IPS-18a (cell line): ENCODE results near the gene AQP10.
"Not testable (repeated sequence)": the region's sequence is repeated elsewhere in the genome, so short reads cannot be mapped to it uniquely, and the experiment has no call there.

Source experiments
- H3K27ac ChIP-seq: one replicate; pipeline ENCODE4 v1.5.1; 2013; ENCODE audit warnings: low read length
- H3K27me3 ChIP-seq: one replicate; pipeline ENCODE4 v1.6.1; 2013; ENCODE audit warnings: mild to moderate bottlenecking, low read length; ENCODE audit not compliant: control insufficient read depth, insufficient read depth
- H3K36me3 ChIP-seq: one replicate; pipeline ENCODE4 v1.6.1; 2013; ENCODE audit warnings: low read depth, low read length; ENCODE audit not compliant: control insufficient read depth
- H3K4me1 ChIP-seq: one replicate; pipeline ENCODE4 v1.6.1; 2013; ENCODE audit warnings: low read depth, low read length; ENCODE audit not compliant: control insufficient read depth
- H3K4me3 ChIP-seq: one replicate; pipeline ENCODE4 v1.5.1; 2013; ENCODE audit warnings: low read length
- H3K9ac ChIP-seq: one replicate; pipeline ENCODE4 v1.6.1; 2013; ENCODE audit warnings: mild to moderate bottlenecking, low read length, moderate library complexity
- H3K9me3 ChIP-seq: one replicate; pipeline ENCODE4 v1.6.1; 2013; ENCODE audit warnings: low read depth, low read length; ENCODE audit not compliant: control insufficient read depth

AQP10 gene

DNA sequence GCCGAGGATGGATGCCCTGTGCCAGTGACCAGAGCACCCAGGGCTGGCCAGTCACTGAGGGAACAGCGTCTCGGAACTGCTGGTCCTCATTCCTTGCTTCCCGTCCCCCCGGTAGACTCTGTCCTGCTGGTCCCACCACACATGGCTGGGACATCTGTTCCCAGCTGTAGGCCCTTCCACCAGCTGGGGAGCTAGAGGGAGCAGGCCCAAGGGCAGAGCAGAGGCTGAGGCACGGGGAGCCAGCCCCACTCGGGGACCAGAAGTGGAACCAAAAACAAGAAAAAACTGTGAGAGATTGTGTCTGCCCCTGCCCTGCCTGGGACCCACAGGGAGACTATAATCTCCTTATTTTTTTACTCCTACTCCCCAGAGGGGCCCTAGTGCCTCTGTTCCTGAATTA, 28.2 kb downstream of the AQP10 start:
- Histone ChIP-seq H3K4me3 (no peak overlapping the region), H3K27me3 (peaks cover 28% of the 10 kb centered on the region), H3K9ac (no peak overlapping the region), H3K27ac (no peak overlapping the region), H3K4me1 (no peaks in the 10 kb centered on the region), H3K9me3 (no peaks in the 10 kb centered on the region), H3K36me3 (peaks cover 43% of the 10 kb centered on the region)

DNA sequence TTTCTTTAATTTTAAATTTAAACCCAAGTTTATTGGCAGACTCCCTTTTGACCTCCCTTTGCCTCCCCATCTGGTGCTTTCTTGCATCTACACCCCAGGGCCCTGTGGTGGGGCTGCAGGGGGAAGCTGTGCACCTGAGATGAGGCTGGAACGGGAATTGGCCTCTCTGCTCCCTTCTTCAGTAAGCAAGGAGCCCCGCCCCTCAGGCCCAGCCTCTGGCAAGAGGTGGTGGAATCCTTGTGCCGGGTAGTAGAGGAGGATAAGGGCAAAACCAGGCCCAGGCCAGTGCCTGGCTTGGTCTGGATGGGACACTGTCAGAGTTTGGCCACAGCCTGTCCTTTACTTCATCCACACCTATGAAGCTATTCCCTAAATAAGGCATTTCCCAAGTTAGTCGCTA, 29.5 kb downstream of the AQP10 start:
- no peak overlapping the region for H3K9ac ChIP-seq
- H3K27ac ChIP-seq = no peak overlapping the region
- peaks cover 32% of the 10 kb centered on the region for H3K36me3 ChIP-seq
- H3K27me3 ChIP-seq = peaks cover 30% of the 10 kb centered on the region
- no peak overlapping the region for H3K4me3 ChIP-seq
- H3K4me1 ChIP-seq = no peaks in the 10 kb centered on the region
- H3K9me3 ChIP-seq = no peaks in the 10 kb centered on the region

DNA sequence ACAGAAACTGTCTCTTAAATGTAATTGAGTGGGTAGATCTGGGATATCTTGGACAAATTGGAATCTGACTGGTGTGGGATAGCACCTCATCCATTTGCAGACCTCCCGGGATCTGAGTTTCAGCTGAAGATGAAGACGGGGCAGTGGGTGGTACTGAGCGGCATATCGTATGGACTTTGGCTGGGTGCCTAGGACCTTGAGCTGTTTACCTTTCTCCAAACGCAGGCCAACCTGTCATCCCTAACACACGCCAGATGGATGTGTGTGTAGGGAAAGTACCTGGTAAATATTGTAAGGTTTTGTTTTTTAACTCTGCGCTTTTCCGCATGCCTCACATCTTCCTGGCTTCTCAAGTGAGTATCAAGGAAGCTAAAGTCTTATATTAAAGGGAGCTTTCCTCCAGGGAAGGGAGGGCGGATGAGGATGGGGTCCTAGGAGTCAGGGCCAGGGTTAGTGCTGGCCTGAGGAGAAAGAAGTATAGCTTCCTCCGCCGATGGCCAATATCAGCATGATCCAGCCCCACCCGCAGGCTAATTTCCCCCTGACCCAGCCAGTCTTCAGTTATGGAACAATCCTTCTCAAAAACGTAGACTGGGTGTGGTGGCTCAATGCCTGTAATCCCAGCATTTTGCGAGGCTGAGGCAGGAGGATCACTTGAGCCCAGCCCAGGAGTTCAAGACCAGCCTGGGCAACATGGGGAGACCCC, 30.6 kb downstream of the AQP10 start:
- no peak overlapping the region for H3K4me3 ChIP-seq
- H3K9ac ChIP-seq = no peak overlapping the region
- no peaks in the 10 kb centered on the region for H3K9me3 ChIP-seq
- H3K27me3 ChIP-seq = peaks cover 30% of the 10 kb centered on the region
- peaks cover 21% of the 10 kb centered on the region for H3K36me3 ChIP-seq
- H3K27ac ChIP-seq = no peak overlapping the region
- no peaks in the 10 kb centered on the region for H3K4me1 ChIP-seq

DNA sequence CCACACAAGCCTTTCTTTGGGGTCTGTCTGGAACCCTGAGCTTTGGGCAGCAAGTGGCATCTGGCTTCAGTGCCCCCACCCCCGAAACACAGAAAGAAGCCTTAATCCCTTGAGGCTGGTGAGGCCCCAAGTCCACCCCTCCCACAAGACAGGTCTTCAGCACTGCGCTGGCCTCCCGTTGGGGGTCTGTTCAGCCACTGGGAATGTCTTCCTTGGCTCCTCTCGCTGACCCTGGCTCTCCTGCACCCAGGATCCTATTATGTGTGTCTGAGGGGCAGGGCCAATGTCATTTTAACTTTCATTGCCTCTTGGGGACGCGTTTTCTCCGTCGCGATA, 31.3 kb downstream of the AQP10 start:
- Histone ChIP-seq H3K4me3 (peak overlapping the region; percentile 83), H3K27ac (no peak overlapping the region), H3K4me1 (no peaks in the 10 kb centered on the region), H3K9me3 (no peaks in the 10 kb centered on the region), H3K27me3 (peaks cover 30% of the 10 kb centered on the region), H3K9ac (peak overlapping the region; percentile 37), H3K36me3 (peaks cover 15% of the 10 kb centered on the region)

DNA sequence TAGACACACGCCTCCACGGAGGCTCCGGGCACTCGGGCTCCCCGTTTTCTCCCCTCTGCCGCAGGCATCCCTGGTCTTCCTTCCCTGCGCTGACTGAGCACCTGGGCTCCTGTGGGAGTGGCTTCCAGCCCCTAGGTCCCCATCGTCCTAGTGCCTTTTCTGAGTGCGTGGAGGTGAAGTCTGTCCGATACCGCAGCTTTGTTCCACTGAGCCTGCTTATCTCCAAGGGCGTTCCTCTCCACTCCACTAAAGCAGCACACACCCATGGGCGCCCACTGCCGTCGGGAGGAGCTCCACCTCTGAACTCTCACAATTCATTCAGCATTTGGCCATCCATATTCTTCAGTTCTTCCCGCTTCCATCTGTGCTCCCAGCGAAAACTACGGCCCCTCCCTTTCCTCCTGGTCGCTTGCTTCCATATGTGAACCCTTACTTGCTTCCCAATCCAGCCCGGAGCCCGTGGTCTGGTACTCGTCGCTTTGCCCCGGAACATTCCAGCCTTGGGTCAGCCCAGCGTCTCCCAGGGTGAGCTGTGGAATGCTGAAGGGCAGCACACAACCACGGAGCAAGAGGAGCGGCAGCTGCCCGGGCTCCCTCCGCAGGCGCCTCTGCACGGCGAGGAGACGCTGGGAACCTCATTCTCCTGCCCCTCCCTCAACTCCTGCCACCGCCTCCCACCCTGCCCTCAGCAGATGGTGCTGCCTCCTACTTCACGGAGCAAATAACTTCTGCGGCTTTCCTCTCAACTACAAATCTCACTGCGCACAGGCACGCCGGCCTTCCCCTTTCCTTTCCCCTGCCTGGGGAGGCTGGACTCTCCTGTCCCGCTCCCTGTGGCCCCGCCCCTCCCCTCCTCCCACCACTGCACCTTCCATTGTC, 31.9 kb downstream of the AQP10 start:
- H3K4me3 ChIP-seq = peak overlapping the region; percentile 83
- peaks cover 30% of the 10 kb centered on the region for H3K27me3 ChIP-seq
- no peaks in the 10 kb centered on the region for H3K9me3 ChIP-seq
- H3K9ac ChIP-seq = peak overlapping the region; percentile 37
- no peaks in the 10 kb centered on the region for H3K4me1 ChIP-seq
- no peak overlapping the region for H3K27ac ChIP-seq
- H3K36me3 ChIP-seq = peaks cover 13% of the 10 kb centered on the region

DNA sequence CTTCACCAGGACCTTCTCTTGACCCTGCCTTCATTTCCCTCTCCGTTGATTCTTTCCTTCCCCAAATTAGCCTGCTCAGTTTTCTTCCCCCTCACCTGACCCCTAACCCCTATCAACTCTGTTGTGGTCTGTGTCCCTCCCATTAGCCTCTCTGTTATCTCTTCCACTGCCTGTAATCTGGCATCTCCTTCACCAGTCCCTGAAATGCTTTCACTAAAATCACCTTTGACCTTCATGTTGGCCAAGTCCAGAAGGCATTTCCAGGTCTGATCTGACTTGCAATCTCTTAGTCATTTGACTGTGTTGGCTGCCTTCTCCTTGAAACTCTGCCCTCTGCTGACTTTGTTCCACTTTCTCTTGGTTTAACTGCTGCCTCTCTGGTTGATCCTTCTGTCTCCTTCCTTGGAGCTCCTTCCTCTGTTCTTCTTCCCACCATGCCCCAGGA, 32.6 kb downstream of the AQP10 start:
- peak overlapping the region; percentile 83 for H3K4me3 ChIP-seq
- H3K27me3 ChIP-seq = peaks cover 30% of the 10 kb centered on the region
- no peaks in the 10 kb centered on the region for H3K9me3 ChIP-seq

DNA sequence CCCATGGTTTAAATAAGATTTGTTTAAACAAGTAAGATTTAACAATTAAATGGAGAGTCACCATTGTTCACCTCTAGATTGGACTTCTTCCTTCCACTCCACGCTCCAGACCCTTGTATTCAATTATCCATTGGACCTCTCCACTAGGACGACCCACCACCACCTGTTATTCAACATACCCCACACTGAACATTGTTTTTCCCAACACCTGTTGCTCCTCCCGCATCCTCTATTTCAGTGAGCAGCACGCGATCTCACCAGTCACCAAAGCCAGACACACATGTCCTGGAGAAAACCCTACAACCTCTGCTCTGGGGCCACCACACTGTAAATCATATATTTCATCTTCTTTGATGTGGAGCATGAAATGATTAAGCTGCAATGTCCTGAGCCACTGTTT, 33.1 kb downstream of the AQP10 start:
- H3K9ac ChIP-seq = no peak overlapping the region
- H3K27ac ChIP-seq = no peak overlapping the region
- no peak overlapping the region for H3K4me3 ChIP-seq
- H3K36me3 ChIP-seq = peaks cover 7% of the 10 kb centered on the region
- H3K27me3 ChIP-seq = peaks cover 30% of the 10 kb centered on the region
- H3K4me1 ChIP-seq = no peaks in the 10 kb centered on the region
- no peaks in the 10 kb centered on the region for H3K9me3 ChIP-seq

More for the DNA sequence above, 32.6 kb downstream of the AQP10 start:
- H3K36me3 ChIP-seq = peaks cover 8% of the 10 kb centered on the region
- no peaks in the 10 kb centered on the region for H3K4me1 ChIP-seq
- H3K9ac ChIP-seq = no peak overlapping the region
- no peak overlapping the region for H3K27ac ChIP-seq

DNA sequence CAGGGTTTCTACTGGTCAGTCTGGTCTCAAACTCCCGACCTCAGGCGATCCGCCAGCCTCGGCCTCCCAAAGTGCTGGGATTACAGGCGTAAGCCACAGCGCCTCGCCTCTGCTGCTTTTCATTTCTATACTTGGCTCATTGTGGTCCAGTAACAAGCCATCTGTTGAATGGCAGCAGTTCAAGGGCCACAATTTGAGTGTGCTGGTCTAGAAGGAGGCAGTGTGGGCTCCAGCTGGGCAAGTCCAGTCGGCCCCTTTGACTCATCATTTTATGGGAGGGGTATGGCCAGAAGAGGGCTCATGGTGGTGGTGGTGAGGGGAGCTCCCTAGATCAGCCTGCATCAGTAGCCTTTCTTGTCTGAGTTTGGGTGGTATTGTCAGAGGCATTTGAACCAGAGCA, 37.6 kb downstream of the AQP10 start:
- no peak overlapping the region for H3K4me3 ChIP-seq
- no peak overlapping the region for H3K27ac ChIP-seq
- H3K9me3 ChIP-seq = no peaks in the 10 kb centered on the region
- no peak overlapping the region for H3K9ac ChIP-seq
- H3K4me1 ChIP-seq = peaks cover 7% of the 10 kb centered on the region
- H3K27me3 ChIP-seq = peaks cover 8% of the 10 kb centered on the region
- no peaks in the 10 kb centered on the region for H3K36me3 ChIP-seq

DNA sequence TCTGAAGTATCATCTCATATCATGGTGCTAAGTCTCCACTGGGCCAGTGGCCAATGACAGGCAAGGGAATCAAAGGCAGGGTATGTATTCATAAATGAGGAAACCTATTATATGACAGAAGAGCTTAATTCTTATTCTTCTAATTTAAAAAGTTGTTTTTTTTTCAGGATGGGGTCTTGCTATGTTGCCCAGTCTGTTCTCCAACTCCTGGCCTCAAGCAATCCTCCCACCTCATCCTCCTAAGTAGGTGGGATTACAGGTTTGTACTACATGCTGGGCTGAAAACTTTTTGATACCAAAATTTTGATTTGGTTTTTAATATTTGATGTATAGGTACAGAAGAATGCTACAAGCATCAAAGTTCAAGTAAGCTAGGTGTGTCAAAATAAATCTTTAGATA, 39.4 kb downstream of the AQP10 start:
- H3K9me3 ChIP-seq = no peaks in the 10 kb centered on the region
- no peaks in the 10 kb centered on the region for H3K36me3 ChIP-seq
- H3K4me1 ChIP-seq = peaks cover 7% of the 10 kb centered on the region
- H3K9ac ChIP-seq = no peak overlapping the region
- H3K27ac ChIP-seq = no peak overlapping the region
- H3K4me3 ChIP-seq = no peak overlapping the region
- H3K27me3 ChIP-seq = no peaks in the 10 kb centered on the region

DNA sequence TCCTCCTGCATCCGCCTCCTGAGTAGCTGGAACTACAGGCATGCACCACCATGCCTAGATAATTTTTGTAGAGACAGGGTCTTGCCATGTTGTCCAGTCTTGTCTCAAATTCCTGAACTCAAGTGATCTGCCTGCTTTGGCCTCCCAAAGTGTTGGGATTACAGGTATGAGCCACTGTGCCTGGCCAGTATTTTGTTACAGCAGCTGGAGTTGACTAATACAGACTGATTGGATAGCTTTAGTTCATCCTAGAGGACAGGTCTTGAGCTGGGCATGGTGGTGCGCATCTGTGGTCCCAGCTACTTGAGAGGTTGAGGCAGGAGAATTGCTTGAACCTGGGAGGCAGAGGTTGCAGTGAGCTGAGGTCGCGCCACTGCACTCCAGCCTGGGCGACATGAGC, 40.0 kb downstream of the AQP10 start:
- not testable (repeated sequence) for H3K27ac ChIP-seq, H3K4me3 ChIP-seq, H3K4me1 ChIP-seq, H3K27me3 ChIP-seq, H3K9ac ChIP-seq, H3K36me3 ChIP-seq, H3K9me3 ChIP-seq

DNA sequence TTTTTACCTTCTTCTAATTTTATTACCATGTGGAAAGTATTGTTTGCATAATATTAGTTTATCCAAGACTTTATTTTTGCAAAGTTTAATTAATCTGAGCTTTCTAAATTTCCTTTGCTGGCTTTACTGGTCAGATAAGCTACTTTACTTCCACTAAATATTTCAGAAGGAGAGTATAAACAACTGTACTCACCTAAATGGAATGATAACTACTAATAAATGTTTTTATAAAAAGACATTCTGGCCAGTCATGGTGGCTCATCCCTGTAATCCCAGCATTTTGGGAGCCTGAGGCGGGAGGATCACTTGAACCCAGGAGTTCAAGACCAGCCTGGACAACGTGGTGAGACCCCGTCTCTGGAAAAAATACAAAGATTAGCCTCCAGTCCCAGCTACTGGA, 40.5 kb downstream of the AQP10 start:
- Histone ChIP-seq H3K9ac (no peak overlapping the region), H3K36me3 (no peaks in the 10 kb centered on the region), H3K27me3 (no peaks in the 10 kb centered on the region), H3K4me1 (peaks cover 7% of the 10 kb centered on the region), H3K27ac (no peak overlapping the region), H3K9me3 (no peaks in the 10 kb centered on the region), H3K4me3 (no peak overlapping the region)

DNA sequence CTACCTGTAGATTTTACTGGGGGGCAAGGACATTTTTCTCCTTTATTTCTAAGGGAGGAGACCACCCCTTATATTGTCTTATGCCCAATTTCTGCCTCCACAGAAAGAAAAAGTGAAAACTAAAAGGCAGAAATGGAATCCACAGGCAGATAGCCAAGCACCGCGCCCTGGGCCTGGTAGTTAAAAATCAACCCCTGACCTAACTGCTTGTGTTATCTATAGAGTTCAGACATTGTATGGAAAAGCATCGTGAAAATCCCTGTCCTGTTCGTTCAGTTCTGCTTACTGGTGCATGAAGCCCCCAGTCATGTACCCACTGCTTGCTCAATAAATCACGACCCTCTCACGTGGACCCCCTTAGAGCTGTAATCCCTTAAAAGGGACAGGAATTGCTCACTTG, 50.5 kb downstream of the AQP10 start:
- Histone ChIP-seq H3K9me3 (no peaks in the 10 kb centered on the region), H3K4me3 (no peak overlapping the region)

More for the DNA sequence above, 50.5 kb downstream of the AQP10 start:
- no peak overlapping the region for H3K9ac ChIP-seq
- no peaks in the 10 kb centered on the region for H3K4me1 ChIP-seq
- no peak overlapping the region for H3K27ac ChIP-seq
- no peaks in the 10 kb centered on the region for H3K36me3 ChIP-seq
- H3K27me3 ChIP-seq = no peaks in the 10 kb centered on the region
